SK-N-SH (cell line): ENCODE measurements around the gene FAM169A. TPM values are rescaled to one million over a fixed set of nuclear protein-coding genes. Genes with fewer than 3 reads are reported as not detected.

ENCODE experiments used
- CTCF ChIA-PET: fragments of 300-600, 350-600 bp; formaldehyde crosslinking; extraction: SDS; loops from one replicate; lab custom pipeline; 2021; lab: Yijun Ruan, JAX
- POLR2A ChIA-PET: fragments of 350-600 bp; sonication (Branson Sonifier 250); formaldehyde crosslinking; extraction: SDS; loops from one replicate; lab custom pipeline; 2020; ENCODE audit warnings: antibody characterized with exemption, inconsistent platforms; lab: Yijun Ruan, JAX
- DNase-seq: peaks from one replicate; pipeline ENCODE4 v3.0.0; 2012
- H2AFZ ChIP-seq: fragments of 200-600 bp; sonication (generic); 2 replicates; pipeline ENCODE4 v1.8.1; 2016; ENCODE audit warnings: antibody characterized with exemption, mild to moderate bottlenecking, low read depth
- H3F3A ChIP-seq: fragments of 200-600 bp; sonication (generic); replicated peaks from 2 replicates; pipeline ENCODE3; 2016; ENCODE audit warnings: antibody characterized with exemption, mild to moderate bottlenecking; ENCODE audit not compliant: insufficient read depth
- H3K27ac ChIP-seq, 2 experiments: fragments of 200-500 bp in 1 of 2; fragments of 200-600 bp in 1 of 2; sonication (Bioruptor generic) in 1 of 2; sonication (generic), shearing (Covaris generic) in 1 of 2; 2 replicates each; pipeline versions ENCODE4 v1.5.1 to v1.6.1; 2014 to 2016; ENCODE audit warnings: low read depth in 2 of 2, inconsistent platforms in 1 of 2, low read length in 1 of 2, mild to moderate bottlenecking in 1 of 2, mixed read lengths in 1 of 2
- H3K27me3 ChIP-seq: fragments of 200-600 bp; sonication (generic), shearing (Covaris generic); 2 replicates; pipeline ENCODE4 v1.6.1; 2016; ENCODE audit warnings: mixed run types; ENCODE audit not compliant: insufficient read depth
- H3K36me3 ChIP-seq, 2 experiments: fragments of 200-500 bp in 1 of 2; fragments of 200-600 bp in 1 of 2; sonication (Bioruptor generic) in 1 of 2; sonication (generic) in 1 of 2; replicated peaks in 1 of 2; 2 replicates each; pipeline versions ENCODE3 to v1.5.1; 2014 to 2016; ENCODE audit warnings: low read length in 1 of 2, mild to moderate bottlenecking in 1 of 2; ENCODE audit not compliant: insufficient read depth in 2 of 2, control insufficient read depth in 1 of 2
- H3K4me1 ChIP-seq, 2 experiments: fragments of 200-500 bp in 1 of 2; fragments of 200-600 bp in 1 of 2; sonication (Bioruptor generic) in 1 of 2; sonication (generic), shearing (Covaris generic) in 1 of 2; 2 replicates each; pipeline versions ENCODE4 v1.5.1 to v1.6.1; 2014 to 2016; ENCODE audit warnings: low read depth in 1 of 2, low read length in 1 of 2, mixed run types in 1 of 2; ENCODE audit not compliant: insufficient read depth in 2 of 2, control insufficient read depth in 1 of 2
- H3K4me2 ChIP-seq: fragments of 200-600 bp; sonication (generic), shearing (Covaris generic); 2 replicates; pipeline ENCODE4 v1.6.1; 2017; ENCODE audit warnings: mixed run types
- H3K4me3 ChIP-seq, 2 experiments: fragments of 200-500 bp in 1 of 2; fragments of 200-600 bp in 1 of 2; sonication (Bioruptor generic) in 1 of 2; sonication (generic), shearing (Covaris generic) in 1 of 2; 2 replicates each; pipeline versions ENCODE4 v1.5.1 to v1.8.1; 2014 to 2016; ENCODE audit warnings: low read depth in 2 of 2, inconsistent platforms in 1 of 2, low read length in 1 of 2, mild to moderate bottlenecking in 1 of 2, mixed read lengths in 1 of 2, moderate library complexity in 1 of 2
- H3K79me2 ChIP-seq: fragments of 200-600 bp; sonication (generic); 2 replicates; pipeline ENCODE4 v1.8.1; 2017; ENCODE audit warnings: mild to moderate bottlenecking; ENCODE audit not compliant: insufficient read depth
- H3K9ac ChIP-seq: fragments of 200-600 bp; sonication (generic); 2 replicates; pipeline ENCODE4 v1.6.1; 2017; ENCODE audit warnings: mixed run types
- H3K9me2 ChIP-seq: fragments of 200-600 bp; sonication (generic); 2 replicates; pipeline ENCODE4 v1.6.1; 2017; ENCODE audit warnings: mixed run types
- H3K9me3 ChIP-seq: fragments of 200-600 bp; sonication (generic); 2 replicates; pipeline ENCODE4 v1.6.1; 2017; ENCODE audit warnings: mixed run types, mild to moderate bottlenecking, moderate library complexity
- H4K20me1 ChIP-seq: fragments of 200-600 bp; sonication (generic); 2 replicates; pipeline ENCODE4 v1.6.1; 2017; ENCODE audit warnings: mild to moderate bottlenecking, mixed run types; ENCODE audit not compliant: insufficient read depth
- CHD2 ChIP-seq: fragments of 150-350 bp; IDR thresholded peaks from 2 replicates; pipeline ENCODE4 v1.6.1; 2018; ENCODE audit warnings: low read length; ENCODE audit not compliant: partially characterized antibody
- CTCF ChIP-seq: fragments of 200-600 bp; sonication (generic); IDR thresholded peaks from 2 replicates; pipeline ENCODE4 v1.6.1; 2017; ENCODE audit warnings: antibody characterized with exemption, mild to moderate bottlenecking, moderate library complexity
- ELF1 ChIP-seq: IDR thresholded peaks from 2 replicates; pipeline ENCODE4 v1.4.0; 2012
- EP300 ChIP-seq, 2 experiments: IDR thresholded peaks; 2 replicates each; pipeline versions ENCODE4 v1.4.0 to v1.6.1; 2012; ENCODE audit warnings: borderline replicate concordance in 1 of 2, low read depth in 1 of 2, low read length in 1 of 2
- EZH2phosphoT487 ChIP-seq: fragments of 200-600 bp; sonication (generic); IDR thresholded peaks from 2 replicates; pipeline ENCODE4 v1.6.1; 2017; ENCODE audit warnings: low read depth, mixed run types, mild to moderate bottlenecking, antibody characterized with exemption, moderate library complexity, borderline replicate concordance
- FOXJ3 ChIP-seq: sonication (generic); formaldehyde crosslinking; IDR thresholded peaks from 2 replicates; pipeline ENCODE4 v1.5.1; 2020; ENCODE audit warnings: mild to moderate bottlenecking, missing genetic modification reagents
- FOXM1 ChIP-seq: IDR thresholded peaks from 2 replicates; pipeline ENCODE4 v1.4.0; 2012; ENCODE audit warnings: low read depth, mild to moderate bottlenecking
- GATA2 ChIP-seq: sonication (generic); formaldehyde crosslinking; IDR thresholded peaks from 2 replicates; pipeline ENCODE4 v1.5.0; 2020; ENCODE audit warnings: mild to moderate bottlenecking, missing genetic modification reagents
- MAX ChIP-seq: IDR thresholded peaks from 2 replicates; pipeline ENCODE4 v1.4.0; 2012; ENCODE audit warnings: low read depth
- MXI1 ChIP-seq: IDR thresholded peaks from 2 replicates; pipeline ENCODE4 v1.6.1; 2012; ENCODE audit warnings: mild to moderate bottlenecking, low read depth, low read length, improper control_type of control experiment
- NFIC ChIP-seq: IDR thresholded peaks from 2 replicates; pipeline ENCODE4 v1.4.0; 2012; ENCODE audit warnings: borderline replicate concordance
- POLR2AphosphoS5 ChIP-seq: IDR thresholded peaks from 2 replicates; pipeline ENCODE4 v1.6.1; 2012; ENCODE audit warnings: low read depth, low read length
- RAD21 ChIP-seq: IDR thresholded peaks from 2 replicates; pipeline ENCODE4 v1.6.1; 2012; ENCODE audit warnings: mild to moderate bottlenecking, low read length
- REST ChIP-seq: IDR thresholded peaks from 2 replicates; pipeline ENCODE4 v1.6.1; 2012; ENCODE audit warnings: mild to moderate bottlenecking, low read depth, low read length, moderate library complexity
- RXRA ChIP-seq: IDR thresholded peaks from 2 replicates; pipeline ENCODE4 v1.4.0; 2012; ENCODE audit warnings: low read depth, mild to moderate bottlenecking, borderline replicate concordance
- SIN3A ChIP-seq: IDR thresholded peaks from 2 replicates; pipeline ENCODE4 v1.6.1; 2012; ENCODE audit warnings: low read depth, mild to moderate bottlenecking, low read length, moderate library complexity, borderline replicate concordance
- SMC3 ChIP-seq: IDR thresholded peaks from 2 replicates; pipeline ENCODE4 v1.6.1; 2012; ENCODE audit warnings: low read depth, low read length, improper control_type of control experiment
- TAF1 ChIP-seq: IDR thresholded peaks from 2 replicates; pipeline ENCODE4 v1.6.1; 2012; ENCODE audit warnings: low read depth, mild to moderate bottlenecking, low read length, moderate library complexity, borderline replicate concordance
- USF2 ChIP-seq: fragments of 150-350 bp; IDR thresholded peaks from 2 replicates; pipeline ENCODE4 v1.6.1; 2017; ENCODE audit warnings: antibody characterized with exemption, low read length, low read depth, borderline replicate concordance
- YY1 ChIP-seq: IDR thresholded peaks from 2 replicates; pipeline ENCODE4 v1.4.0; 2012; ENCODE audit warnings: low read depth, mild to moderate bottlenecking
- WGBS: methylation state at CpG from one replicate; pipeline ENCODE4 v1.1.6; 2017; ENCODE audit warnings: low lambda C conversion rate; 5-methylcytosine and 5-hydroxymethylcytosine counted together
- polyA plus RNA-seq, 3 experiments: library from polyadenylated mRNA; depleted of rRNA; stranded (reverse); fragments of >200 nt; gene quantifications; 2 replicates each; pipeline ENCODE4 v1.2.3, GENCODE V29; 2012

The FAM169A gene
- polyA plus RNA-seq, 1 of the 3 experiments (the other 2 are of a cell fraction) = 2.6 TPM

- Histone ChIP-seq H4K20me1 (no peaks in the 10 kb centered on the region), H3K4me3 (no peak overlapping the region), H3K36me3 (no peaks in the 10 kb centered on the region), H3K79me2 (no peaks in the 10 kb centered on the region), H3K9me2 (no peaks in the 10 kb centered on the region), H3K27ac (no peak overlapping the region), H3F3A (no peaks in the 10 kb centered on the region), H3K4me1 (no peaks in the 10 kb centered on the region), H3K27me3 (no peaks in the 10 kb centered on the region), H2AFZ (no peak overlapping the region), H3K9ac (no peak overlapping the region), H3K9me3 (no peaks in the 10 kb centered on the region), H3K4me2 (no peak overlapping the region)
- no peak for DNase-seq
- no peak for TF ChIP-seq SMC3
- 0 out of 2 replicates have a peak, but pooled peaks have one; percentile 7 for TF ChIP-seq NFIC
- no peak for TF ChIP-seq FOXJ3
- no peak for TF ChIP-seq POLR2AphosphoS5
- 81% methylated on average over 4 of the region's 4 CpGs for WGBS
- ChIA-PET CTCF (no interaction called here), POLR2A (no interaction called here)
Observed at GRCh38 chr5:74877624-74878304, 11.6 kb upstream of the FAM169A start.

- ChIA-PET CTCF (no interaction called here), POLR2A (interaction anchor here (0.7 kb wide), 1 partner anchor 9 kb away, joined by 5 read pairs; no protein-coding TSS in a partner anchor)
- no peak for TF ChIP-seq NFIC
- TF ChIP-seq REST = no peak
- TF ChIP-seq MAX = no peak
- no peak for TF ChIP-seq MXI1
- TF ChIP-seq USF2 = no peak
- TF ChIP-seq ELF1 = no peak
- TF ChIP-seq TAF1 = no peak
- no peak for TF ChIP-seq POLR2AphosphoS5
- no peak for TF ChIP-seq SIN3A
- TF ChIP-seq EP300 (IDR thresholded peaks at IDR 0.05; ENCODE audit: borderline replicate concordance in 1 of 2, low read depth in 1 of 2, low read length in 1 of 2) = no peak
- no peak for TF ChIP-seq YY1
- TF ChIP-seq FOXM1 = no peak
- TF ChIP-seq GATA2 (CRISPR knock-in tag) = no peak
- TF ChIP-seq CHD2 = no peak
- no peak for TF ChIP-seq CTCF
- no peak for TF ChIP-seq EZH2phosphoT487
- no peak for TF ChIP-seq RAD21
- TF ChIP-seq RXRA = no peak
Observed at GRCh38 chr5:74875994-74876791, 10.0 kb upstream of the FAM169A start.

More at GRCh38 chr5:74875994-74876791, 10.0 kb upstream of the FAM169A start:
- DNase-seq = no peak
- Histone ChIP-seq H3K9me2 (no peaks in the 10 kb centered on the region), H2AFZ (no peak overlapping the region), H3K79me2 (no peaks in the 10 kb centered on the region), H3F3A (no peaks in the 10 kb centered on the region), H3K9ac (no peak overlapping the region), H3K9me3 (no peaks in the 10 kb centered on the region), H3K27me3 (no peaks in the 10 kb centered on the region), H3K4me3 (no peak overlapping the region), H3K4me1 (no peaks in the 10 kb centered on the region), H3K36me3 (no peaks in the 10 kb centered on the region), H3K27ac (no peak overlapping the region), H3K4me2 (no peak overlapping the region), H4K20me1 (no peaks in the 10 kb centered on the region)
- WGBS = 87% methylated on average over 7 of the region's 7 CpGs
